ENCODE measurements around the gene CNRIP1.

Gene CNRIP1

GRCh38 chr2:68345129-68345875 is 25.6 kb upstream of the CNRIP1 start:
- Histone ChIP-seq H3K9me3 (no peaks in the 10 kb centered on the region), H3K27me3 (no peaks in the 10 kb centered on the region), H3K4me3 (ENCODE audit: low read depth in 1 of 2, low read length in 1 of 2) (no peak overlapping the region), H3K36me3 (no peaks in the 10 kb centered on the region), H3K4me1 (ENCODE audit: control insufficient read depth in 1 of 2, insufficient read depth in 1 of 2, low read depth in 1 of 2, low read length in 1 of 2) (peaks cover 16% of the 10 kb centered on the region in 2 experiments), H3K27ac (no peak overlapping the region)
- TF ChIP-seq, protein P1, sequence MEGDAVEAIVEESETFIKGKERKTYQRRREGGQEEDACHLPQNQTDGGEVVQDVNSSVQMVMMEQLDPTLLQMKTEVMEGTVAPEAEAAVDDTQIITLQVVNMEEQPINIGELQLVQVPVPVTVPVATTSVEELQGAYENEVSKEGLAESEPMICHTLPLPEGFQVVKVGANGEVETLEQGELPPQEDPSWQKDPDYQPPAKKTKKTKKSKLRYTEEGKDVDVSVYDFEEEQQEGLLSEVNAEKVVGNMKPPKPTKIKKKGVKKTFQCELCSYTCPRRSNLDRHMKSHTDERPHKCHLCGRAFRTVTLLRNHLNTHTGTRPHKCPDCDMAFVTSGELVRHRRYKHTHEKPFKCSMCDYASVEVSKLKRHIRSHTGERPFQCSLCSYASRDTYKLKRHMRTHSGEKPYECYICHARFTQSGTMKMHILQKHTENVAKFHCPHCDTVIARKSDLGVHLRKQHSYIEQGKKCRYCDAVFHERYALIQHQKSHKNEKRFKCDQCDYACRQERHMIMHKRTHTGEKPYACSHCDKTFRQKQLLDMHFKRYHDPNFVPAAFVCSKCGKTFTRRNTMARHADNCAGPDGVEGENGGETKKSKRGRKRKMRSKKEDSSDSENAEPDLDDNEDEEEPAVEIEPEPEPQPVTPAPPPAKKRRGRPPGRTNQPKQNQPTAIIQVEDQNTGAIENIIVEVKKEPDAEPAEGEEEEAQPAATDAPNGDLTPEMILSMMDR (IDR thresholded peaks at IDR 0.05): no peak

DNA sequence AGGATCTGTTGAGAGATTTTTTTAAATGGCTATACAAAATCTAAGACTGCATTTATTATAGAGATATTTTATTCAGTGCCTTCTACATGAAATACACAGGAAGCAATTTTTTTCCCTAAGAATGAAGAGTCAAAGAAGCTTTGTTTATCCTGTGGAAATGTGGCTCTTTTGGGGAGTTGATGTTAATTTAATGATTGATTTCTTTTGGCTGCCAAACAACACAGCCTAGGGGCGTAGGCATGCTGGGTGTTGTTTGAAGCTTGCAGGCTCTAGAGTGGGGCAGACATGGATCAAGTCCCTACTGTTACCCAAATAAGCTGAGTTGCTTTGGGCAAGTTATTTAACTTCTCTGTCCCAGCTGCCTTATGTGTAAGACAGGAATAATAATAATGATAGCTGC is 24.3 kb upstream of the CNRIP1 start:
- TF ChIP-seq, protein P1 (IDR thresholded peaks at IDR 0.05): no peak
- Histone ChIP-seq H3K36me3 (no peaks in the 10 kb centered on the region), H3K9me3 (no peaks in the 10 kb centered on the region)

DNA sequence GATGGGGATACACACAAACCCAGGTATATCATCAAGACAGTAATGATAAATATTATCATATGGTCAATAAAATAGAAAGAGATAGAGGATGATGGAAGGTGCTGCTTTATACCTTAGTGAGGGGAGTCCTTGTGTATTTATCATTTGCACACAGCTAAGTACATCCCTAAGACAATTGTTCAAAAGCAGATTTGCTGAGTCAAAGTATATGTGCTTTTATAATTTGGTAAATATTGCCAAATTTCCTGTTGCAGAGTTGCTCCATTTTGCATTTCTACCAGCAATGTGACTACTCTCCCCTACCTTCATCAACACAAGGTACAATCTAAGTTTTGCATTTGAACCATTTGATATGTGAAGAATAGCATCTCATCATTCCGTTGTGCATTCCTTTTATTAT is 22.7 kb upstream of the CNRIP1 start:
- no peaks in the 10 kb centered on the region for H3K27me3 ChIP-seq
- H3K36me3 ChIP-seq: no peaks in the 10 kb centered on the region
- peak overlapping the region; percentile 14 for H3K27ac ChIP-seq
- no peaks in the 10 kb centered on the region for H3K9me3 ChIP-seq
- TF ChIP-seq, protein P1 (IDR thresholded peaks at IDR 0.05): no peak
- H3K4me1 ChIP-seq (ENCODE audit: control insufficient read depth in 1 of 2, insufficient read depth in 1 of 2, low read depth in 1 of 2, low read length in 1 of 2): peaks cover 16% of the 10 kb centered on the region in 2 experiments
- H3K4me3 ChIP-seq (ENCODE audit: low read depth in 1 of 2, low read length in 1 of 2): no peak overlapping the region

More for the DNA sequence above, 24.3 kb upstream of the CNRIP1 start:
- Histone ChIP-seq H3K27ac (no peak overlapping the region), H3K27me3 (no peaks in the 10 kb centered on the region), H3K4me3 (ENCODE audit: low read depth in 1 of 2, low read length in 1 of 2) (no peak overlapping the region), H3K4me1 (ENCODE audit: control insufficient read depth in 1 of 2, insufficient read depth in 1 of 2, low read depth in 1 of 2, low read length in 1 of 2) (peaks cover 16% of the 10 kb centered on the region in 2 experiments)

- H3K4me1 ChIP-seq (ENCODE audit: control insufficient read depth in 1 of 2, insufficient read depth in 1 of 2, low read depth in 1 of 2, low read length in 1 of 2): peaks cover 16% of the 10 kb centered on the region in 2 experiments
- TF ChIP-seq, protein P1 (IDR thresholded peaks at IDR 0.05): no peak
- H3K4me3 ChIP-seq (ENCODE audit: low read depth in 1 of 2, low read length in 1 of 2): no peak overlapping the region
- no peaks in the 10 kb centered on the region for H3K27me3 ChIP-seq
- no peaks in the 10 kb centered on the region for H3K36me3 ChIP-seq
- H3K9me3 ChIP-seq: no peaks in the 10 kb centered on the region
- H3K27ac ChIP-seq: peak overlapping the region; percentile 14
Observed at GRCh38 chr2:68341583-68341982, 21.8 kb upstream of the CNRIP1 start.

DNA sequence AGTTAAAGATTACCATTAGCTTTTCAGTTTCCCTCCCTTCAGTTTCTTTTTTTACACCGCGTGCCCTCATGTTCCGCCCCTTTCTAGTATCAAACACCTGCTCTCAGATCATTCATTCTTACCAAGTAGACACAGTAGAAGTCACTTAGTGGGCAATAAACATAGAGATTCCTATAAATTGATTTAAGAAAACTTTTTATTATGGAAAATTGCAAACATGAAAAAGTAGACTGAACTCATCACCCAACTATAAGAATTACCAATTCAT is 21.2 kb upstream of the CNRIP1 start:
- Histone ChIP-seq H3K27me3 (no peaks in the 10 kb centered on the region), H3K4me3 (ENCODE audit: low read depth in 1 of 2, low read length in 1 of 2) (no peak overlapping the region), H3K27ac (no peak overlapping the region), H3K9me3 (no peaks in the 10 kb centered on the region), H3K36me3 (no peaks in the 10 kb centered on the region), H3K4me1 (ENCODE audit: control insufficient read depth in 1 of 2, insufficient read depth in 1 of 2, low read depth in 1 of 2, low read length in 1 of 2) (peaks cover 16% of the 10 kb centered on the region in 2 experiments)
- TF ChIP-seq, protein P1 (IDR thresholded peaks at IDR 0.05): no peak
